ENCODE measurements around the gene AXIN2. TPM values are rescaled to one million over a fixed set of nuclear protein-coding genes. Genes with fewer than 3 reads are reported as not detected.

AXIN2 gene
- total and polyA plus RNA-seq, 2 donors from 2014 or later: 1.2 to 14.0 TPM

GRCh38 chr17:65533852-65534457 is 27.5 kb downstream of the AXIN2 start:
- H3K27me3 ChIP-seq (ENCODE audit: control insufficient read depth, insufficient read depth, low read length): no peaks in the 10 kb centered on the region
- no peak for DNase-seq
- peaks cover 0 to 8% (median 3%) of the 10 kb centered on the region in 3 donors for H3K36me3 ChIP-seq (ENCODE audit: control insufficient read depth in 2 of 3, insufficient read depth in 3 of 3, low read length in 3 of 3)
- no peak overlapping the region for H3K27ac ChIP-seq (ENCODE audit: low read depth in 2 of 2, low read length in 2 of 2)
- TF ChIP-seq CTCF (IDR thresholded peaks at IDR 0.05; ENCODE audit: borderline replicate concordance, extremely low read depth, insufficient read depth): no peak
- no peak overlapping the region for H3K9ac ChIP-seq (ENCODE audit: low read length in 3 of 3)
- H3K4me1 ChIP-seq (ENCODE audit: control insufficient read depth in 2 of 3, insufficient read depth in 2 of 3, low read depth in 1 of 3, low read length in 3 of 3): peaks cover 5 to 20% (median 18%) of the 10 kb centered on the region in 3 donors
- intact Hi-C loops (cut with DNase I): no loop called here
- FAIRE-seq: no peak
- H3K4me3 ChIP-seq (ENCODE audit: low read length in 3 of 3): no peak overlapping the region
- no peaks in the 10 kb centered on the region for H3K9me3 ChIP-seq (ENCODE audit: control insufficient read depth in 2 of 3, insufficient read depth in 1 of 3, low read length in 3 of 3)

GRCh38 chr17:65533056-65533745 is 28.2 kb downstream of the AXIN2 start:
- H3K27ac ChIP-seq (ENCODE audit: low read depth in 2 of 2, low read length in 2 of 2): no peak overlapping the region
- no peak overlapping the region for H3K9ac ChIP-seq (ENCODE audit: low read length in 3 of 3)
- peak in 1 of 5 donors; percentile 34 for DNase-seq
- intact Hi-C loops (cut with DNase I): no loop called here
- TF ChIP-seq CTCF (IDR thresholded peaks at IDR 0.05; ENCODE audit: borderline replicate concordance, extremely low read depth, insufficient read depth): no peak
- peaks cover 5 to 20% (median 18%) of the 10 kb centered on the region in 3 donors for H3K4me1 ChIP-seq (ENCODE audit: control insufficient read depth in 2 of 3, insufficient read depth in 2 of 3, low read depth in 1 of 3, low read length in 3 of 3)
- H3K27me3 ChIP-seq (ENCODE audit: control insufficient read depth, insufficient read depth, low read length): no peaks in the 10 kb centered on the region
- H3K36me3 ChIP-seq (ENCODE audit: control insufficient read depth in 2 of 3, insufficient read depth in 3 of 3, low read length in 3 of 3): peaks cover 0 to 8% (median 3%) of the 10 kb centered on the region in 3 donors
- H3K4me3 ChIP-seq (ENCODE audit: low read length in 3 of 3): no peak overlapping the region
- no peaks in the 10 kb centered on the region for H3K9me3 ChIP-seq (ENCODE audit: control insufficient read depth in 2 of 3, insufficient read depth in 1 of 3, low read length in 3 of 3)
- FAIRE-seq: no peak

- FAIRE-seq (no peak), DNase-seq (peak in 2 of 5 donors; percentile 31 to 64)
- H3K4me1 ChIP-seq (ENCODE audit: control insufficient read depth in 2 of 3, insufficient read depth in 2 of 3, low read depth in 1 of 3, low read length in 3 of 3): peaks cover 5 to 20% (median 18%) of the 10 kb centered on the region in 3 donors
- H3K36me3 ChIP-seq (ENCODE audit: control insufficient read depth in 2 of 3, insufficient read depth in 3 of 3, low read length in 3 of 3): peaks cover 0 to 8% (median 3%) of the 10 kb centered on the region in 3 donors
- H3K27me3 ChIP-seq (ENCODE audit: control insufficient read depth, insufficient read depth, low read length): no peaks in the 10 kb centered on the region
- intact Hi-C loops (cut with DNase I): no loop called here
- TF ChIP-seq CTCF (IDR thresholded peaks at IDR 0.05; ENCODE audit: borderline replicate concordance, extremely low read depth, insufficient read depth): no peak
- peak overlapping the region in 1 of 2 donors; percentile 7 for H3K27ac ChIP-seq (ENCODE audit: low read depth in 2 of 2, low read length in 2 of 2)
- no peak overlapping the region for H3K4me3 ChIP-seq (ENCODE audit: low read length in 3 of 3)
- no peaks in the 10 kb centered on the region for H3K9me3 ChIP-seq (ENCODE audit: control insufficient read depth in 2 of 3, insufficient read depth in 1 of 3, low read length in 3 of 3)
- no peak overlapping the region for H3K9ac ChIP-seq (ENCODE audit: low read length in 3 of 3)
Observed at GRCh38 chr17:65532101-65532890, 29.2 kb downstream of the AXIN2 start.
